Measurements from ENCODE around the gene BMPR1A. TPM values are rescaled to one million over a fixed set of nuclear protein-coding genes. Genes with fewer than 3 reads are reported as not detected.
"Not testable (repeated sequence)": the region's sequence is repeated elsewhere in the genome, so short reads cannot be mapped to it uniquely, and the experiment has no call there.

Gene BMPR1A
- total RNA-seq, 1 donor from 2014 or later, result 0.20 TPM

DNA sequence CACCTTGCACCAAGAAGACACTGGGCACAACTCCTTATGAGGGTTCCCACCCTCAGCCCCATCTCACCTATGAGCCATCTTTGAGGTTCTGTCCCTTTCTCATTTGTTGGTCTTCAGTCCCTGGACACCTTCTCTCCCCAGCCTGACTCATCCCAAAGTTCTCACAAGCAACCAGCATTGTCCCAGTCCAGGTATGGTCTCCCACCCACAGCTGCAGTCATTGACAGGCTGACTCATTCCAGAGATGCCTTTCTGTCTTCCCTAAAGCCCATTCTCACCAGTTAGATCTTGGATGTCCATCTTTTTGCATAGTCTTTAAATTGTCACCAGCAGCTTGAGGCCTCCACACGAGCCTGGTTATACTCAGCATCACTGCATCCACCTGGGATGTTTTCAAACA, 26.7 kb upstream of the BMPR1A start:
- DNase-seq (ENCODE audit: low read depth in 2 of 2), result no peak

DNA sequence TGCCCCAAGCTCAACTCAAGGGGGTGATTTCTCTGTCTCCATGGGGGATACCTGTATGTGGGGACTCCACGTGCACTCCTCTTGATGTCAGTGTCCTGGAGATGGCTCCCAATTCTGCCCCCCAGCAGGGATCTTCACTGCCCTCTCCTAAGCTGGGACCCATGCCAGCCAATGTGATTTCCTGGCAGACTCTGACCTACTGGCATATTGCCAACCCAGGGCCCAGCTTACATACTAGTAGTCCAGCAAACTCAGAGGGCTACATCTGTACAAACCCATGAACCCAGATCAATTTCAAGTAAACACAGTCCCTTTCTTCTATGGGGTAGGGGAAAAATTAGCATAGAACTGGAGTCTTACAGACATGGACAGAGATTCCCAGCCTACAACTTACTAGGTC, 26.2 kb upstream of the BMPR1A start:
- DNase-seq (ENCODE audit: low read depth in 2 of 2), result peak in 1 of 2 donors; percentile 17

DNA sequence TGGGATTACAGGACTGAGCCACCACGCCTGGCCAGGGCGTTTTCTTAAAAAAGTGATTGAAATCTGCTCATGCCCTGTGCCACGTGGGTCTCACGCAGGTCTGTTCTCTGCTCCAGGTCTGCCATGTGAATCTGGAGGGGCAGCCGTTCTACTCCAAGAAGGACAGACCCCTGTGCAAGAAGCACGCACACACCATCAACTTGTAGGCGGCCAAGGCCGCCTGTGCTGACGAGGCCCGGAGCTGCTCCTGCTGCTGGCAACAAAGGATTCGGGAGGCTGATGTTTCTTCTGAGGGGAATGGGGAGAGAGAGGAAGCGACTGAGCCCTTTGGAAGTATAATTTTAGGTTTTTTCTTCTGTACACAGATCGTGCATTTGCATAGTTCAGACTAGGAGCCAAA, 23.6 kb upstream of the BMPR1A start:
- no peak for DNase-seq (ENCODE audit: low read depth in 2 of 2)

DNA sequence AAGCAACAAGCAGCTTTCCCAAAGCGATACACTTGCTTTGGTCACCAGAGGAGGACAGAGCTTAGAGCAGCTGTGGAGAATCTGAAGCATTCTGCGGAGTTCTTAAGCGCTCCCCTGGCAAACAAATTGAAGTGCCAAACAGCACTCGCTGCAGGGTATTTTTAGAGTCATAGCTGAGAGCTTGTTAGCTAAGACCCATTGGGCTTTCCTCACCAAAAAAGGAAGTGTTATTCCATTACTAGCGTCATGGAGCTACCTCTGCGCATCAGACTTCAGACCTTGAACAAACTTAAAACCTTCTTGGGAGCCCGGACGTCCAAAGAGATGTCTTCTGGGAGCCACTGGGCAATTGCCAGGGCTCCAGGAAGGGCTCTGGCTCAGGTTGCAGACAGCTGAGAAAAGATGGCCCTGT, 23.2 kb upstream of the BMPR1A start:
- no peak for DNase-seq (ENCODE audit: low read depth in 2 of 2)

DNA sequence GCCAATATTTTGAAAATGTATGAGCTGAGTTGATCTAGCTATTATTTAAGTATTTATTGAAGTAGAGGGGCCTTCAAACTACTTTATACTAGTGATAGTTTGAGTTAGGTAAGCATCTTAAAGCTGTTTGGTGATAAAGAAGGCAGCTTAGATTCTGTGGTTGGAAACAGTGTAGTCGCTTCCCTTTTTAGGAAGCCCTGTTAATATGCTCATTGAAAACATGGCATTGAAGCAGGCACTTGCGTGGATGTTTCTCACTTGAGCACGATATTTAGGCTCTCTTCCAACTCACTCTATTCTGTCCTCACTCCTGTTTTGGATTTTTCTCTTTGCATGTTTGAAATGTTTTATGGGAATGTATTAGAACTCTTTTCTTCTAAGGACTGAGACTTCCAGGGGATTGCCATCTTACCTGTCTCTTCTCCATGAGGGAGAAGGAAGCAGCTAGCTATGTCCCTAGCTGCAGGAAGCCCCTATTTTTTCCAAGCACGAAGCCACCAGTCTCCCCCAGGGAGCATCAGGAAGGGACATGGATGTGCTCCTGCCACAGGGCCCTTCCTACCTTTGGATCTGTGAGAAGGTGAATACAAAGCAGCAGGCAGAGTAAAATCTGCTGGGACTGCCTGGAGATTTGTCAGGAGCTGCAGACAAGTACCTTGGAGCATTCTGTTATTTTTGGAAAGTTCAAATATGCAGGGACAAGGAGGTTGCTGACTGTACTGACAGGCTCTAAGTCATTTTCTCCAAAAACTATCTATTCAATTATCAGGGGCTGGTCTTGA, 22.0 kb upstream of the BMPR1A start:
- DNase-seq (ENCODE audit: low read depth in 2 of 2), result no peak

DNA sequence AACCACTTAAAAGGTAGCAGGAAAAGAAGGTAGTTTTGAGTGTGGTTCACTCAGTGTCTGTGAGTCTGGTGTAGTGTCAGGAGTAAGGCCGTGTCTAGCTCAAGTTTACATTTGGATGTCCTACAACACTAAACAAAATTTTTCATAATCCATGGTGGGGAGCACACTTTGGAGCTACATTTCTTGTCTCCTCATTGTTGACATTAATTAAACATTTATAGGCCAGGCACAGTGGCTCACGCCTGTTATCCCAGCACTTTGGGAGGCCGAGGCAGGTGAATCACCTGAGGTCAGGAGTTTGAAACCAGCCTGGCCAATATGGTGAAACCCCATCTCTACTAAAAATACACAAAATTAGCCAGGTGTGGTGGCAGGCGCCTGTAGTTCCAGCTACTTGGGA, 21.1 kb upstream of the BMPR1A start:
- not testable (repeated sequence) for DNase-seq (ENCODE audit: low read depth in 2 of 2)

DNA sequence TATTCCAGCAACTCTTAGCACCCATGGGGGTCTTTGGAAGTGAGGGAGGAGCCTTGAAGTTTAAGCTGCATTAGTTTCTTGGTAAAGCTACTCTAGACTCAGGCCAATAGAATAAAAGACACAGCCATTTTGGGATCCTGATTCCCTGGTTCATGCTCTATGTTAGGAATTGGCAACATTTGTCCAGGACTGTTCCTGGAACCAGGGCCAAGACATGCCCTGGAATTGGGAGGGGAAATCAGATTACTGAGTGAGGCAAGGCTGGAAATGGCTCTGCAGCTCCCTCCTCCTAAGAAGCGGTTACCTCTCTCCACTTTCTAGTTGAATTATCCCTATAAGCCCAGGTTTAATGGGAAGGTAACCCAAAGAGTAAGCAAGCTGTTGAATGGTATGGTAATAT, 14.2 kb upstream of the BMPR1A start:
- no peak for DNase-seq (ENCODE audit: low read depth in 2 of 2)

DNA sequence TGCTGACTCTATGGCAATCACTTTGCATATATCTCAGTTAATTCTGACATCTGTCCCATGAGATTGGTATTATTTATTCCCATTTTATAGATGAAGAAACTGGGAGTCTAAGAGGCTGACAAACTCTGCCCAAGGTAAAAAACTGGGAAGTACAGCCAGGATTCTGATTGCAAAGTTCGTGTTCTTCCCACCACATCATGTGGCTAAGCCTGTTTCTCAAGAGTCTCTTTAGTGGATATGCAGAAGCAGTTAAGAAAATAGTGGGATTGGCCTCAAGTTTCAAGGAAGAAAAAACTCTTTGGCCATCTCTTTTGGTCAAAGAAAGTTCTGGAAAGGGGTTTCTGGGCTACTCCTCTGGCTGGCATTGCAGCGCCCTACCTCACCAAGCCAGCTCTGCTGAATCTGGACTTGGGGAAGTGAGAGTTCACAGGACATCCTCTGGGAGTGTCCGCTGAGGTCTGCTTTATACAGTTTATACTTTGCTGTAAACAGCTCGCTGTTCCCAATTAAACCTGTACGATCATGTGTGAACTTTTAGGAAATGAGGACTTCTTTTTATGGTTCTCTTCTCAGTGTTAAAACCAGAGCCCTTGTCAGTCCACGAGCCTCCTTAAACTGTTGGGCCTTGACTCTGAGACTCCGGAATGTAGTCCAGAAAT, 12.2 kb upstream of the BMPR1A start:
- no peak for DNase-seq (ENCODE audit: low read depth in 2 of 2)

DNA sequence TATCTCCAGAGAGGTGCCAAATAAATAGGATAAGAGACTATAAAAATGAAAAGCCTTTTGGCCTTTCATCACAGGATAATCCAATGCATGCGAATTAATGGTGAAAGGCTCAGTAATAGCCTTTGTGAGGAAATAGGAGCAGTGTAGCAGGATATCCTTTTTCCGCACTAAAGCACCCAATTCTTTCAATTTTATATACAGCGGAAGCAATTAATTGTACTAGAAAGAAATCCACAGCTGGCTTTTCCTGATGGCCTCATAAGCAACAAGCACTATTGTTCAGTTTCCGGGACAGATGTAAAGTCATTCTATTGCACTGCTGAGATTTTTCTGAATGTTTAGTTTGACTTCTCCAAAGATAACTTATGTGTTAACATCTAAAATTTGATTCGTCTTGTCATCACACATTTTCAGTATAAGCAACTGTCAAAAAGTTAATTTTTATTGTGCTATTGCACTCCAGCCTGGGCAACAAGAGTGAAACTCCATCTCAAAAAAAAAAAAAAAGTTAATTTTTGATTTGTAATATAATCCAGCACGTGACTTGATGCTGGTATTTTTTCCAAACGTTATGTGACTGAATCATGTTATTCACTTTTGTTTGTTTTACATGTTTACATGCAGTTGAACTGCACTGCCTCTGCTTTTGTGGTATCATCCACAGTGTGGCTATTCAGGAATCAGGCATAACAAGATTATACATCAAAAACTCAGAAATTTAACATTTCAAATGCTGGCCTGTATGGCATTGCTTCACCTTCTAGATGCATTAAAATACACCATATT, 8.4 kb upstream of the BMPR1A start:
- DNase-seq (ENCODE audit: low read depth in 2 of 2), result peak; percentile 90 to 91

DNA sequence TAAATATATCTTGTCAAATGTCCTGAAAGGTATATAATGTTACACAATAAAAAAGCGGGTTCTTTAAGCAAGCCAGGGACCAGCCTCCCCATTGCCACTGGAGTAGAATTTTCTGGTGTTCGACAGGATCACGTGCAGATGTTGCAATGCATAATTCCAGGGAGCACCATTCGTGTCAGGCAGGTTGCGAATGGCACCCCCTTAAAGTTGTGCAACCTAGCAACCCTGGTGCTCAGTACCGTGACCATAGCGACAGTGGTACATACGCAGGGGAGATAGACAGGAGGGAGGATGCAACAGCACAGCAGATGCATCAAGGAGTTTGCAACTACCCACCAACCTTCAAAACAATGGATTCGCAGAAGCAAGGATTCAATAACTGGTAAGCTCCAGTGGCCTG, 6.6 kb upstream of the BMPR1A start:
- no peak for DNase-seq (ENCODE audit: low read depth in 2 of 2)

DNA sequence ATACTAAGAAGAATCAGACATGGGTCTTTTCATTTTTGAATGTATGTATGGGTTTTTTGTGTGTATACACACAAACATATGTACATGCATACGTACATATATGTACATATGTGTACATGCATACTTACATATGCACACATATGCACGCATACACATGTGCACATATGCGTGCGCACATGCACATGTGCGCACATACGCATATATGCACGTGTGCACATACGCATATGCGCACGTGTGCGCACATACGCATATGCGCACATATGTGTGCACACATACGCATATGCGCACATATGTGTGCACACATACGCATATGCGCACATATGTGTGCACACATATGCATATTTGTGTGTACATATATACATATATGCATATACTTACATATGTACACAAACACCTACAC, 4.9 kb upstream of the BMPR1A start:
- DNase-seq (ENCODE audit: low read depth in 2 of 2), result no peak

DNA sequence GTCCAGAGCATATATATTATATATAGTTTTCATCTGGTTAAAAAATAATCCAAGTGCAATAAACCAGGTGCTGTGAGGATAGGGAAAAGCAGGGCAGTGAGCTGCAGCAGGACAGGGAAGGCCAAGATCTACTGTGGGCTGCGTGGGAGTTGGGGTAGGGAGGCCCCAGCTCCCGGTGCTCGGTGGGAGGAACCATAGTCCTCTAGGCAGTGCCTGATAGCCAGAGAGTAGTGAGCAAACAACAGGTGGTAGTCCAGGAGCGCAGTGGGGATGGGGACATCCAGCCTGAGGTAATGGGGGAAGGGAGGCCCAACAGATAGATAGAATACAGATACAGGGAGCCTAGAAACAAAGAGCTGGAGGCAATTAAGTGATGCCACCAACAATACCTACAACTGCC, 4.1 kb upstream of the BMPR1A start:
- no peak for DNase-seq (ENCODE audit: low read depth in 2 of 2)

DNA sequence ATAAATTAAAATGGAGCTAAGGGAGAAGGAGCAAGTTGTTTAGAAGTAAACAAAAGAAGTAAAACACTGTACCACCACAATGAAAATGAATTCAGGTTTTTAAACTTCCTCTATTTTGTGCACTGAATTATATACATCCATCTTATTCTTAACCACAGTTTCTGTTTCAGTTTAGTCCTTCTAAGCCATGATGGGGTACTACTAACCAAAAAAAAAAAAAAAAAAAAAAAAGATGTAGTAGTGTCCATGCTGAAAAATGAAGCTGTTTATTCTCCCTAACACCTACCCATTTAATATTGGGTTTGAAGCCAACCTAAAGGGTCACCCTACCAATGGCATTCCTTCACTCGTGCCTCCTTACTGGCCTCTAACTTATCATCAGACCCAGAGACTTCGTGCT, 3.4 kb upstream of the BMPR1A start:
- no peak for DNase-seq (ENCODE audit: low read depth in 2 of 2)

DNA sequence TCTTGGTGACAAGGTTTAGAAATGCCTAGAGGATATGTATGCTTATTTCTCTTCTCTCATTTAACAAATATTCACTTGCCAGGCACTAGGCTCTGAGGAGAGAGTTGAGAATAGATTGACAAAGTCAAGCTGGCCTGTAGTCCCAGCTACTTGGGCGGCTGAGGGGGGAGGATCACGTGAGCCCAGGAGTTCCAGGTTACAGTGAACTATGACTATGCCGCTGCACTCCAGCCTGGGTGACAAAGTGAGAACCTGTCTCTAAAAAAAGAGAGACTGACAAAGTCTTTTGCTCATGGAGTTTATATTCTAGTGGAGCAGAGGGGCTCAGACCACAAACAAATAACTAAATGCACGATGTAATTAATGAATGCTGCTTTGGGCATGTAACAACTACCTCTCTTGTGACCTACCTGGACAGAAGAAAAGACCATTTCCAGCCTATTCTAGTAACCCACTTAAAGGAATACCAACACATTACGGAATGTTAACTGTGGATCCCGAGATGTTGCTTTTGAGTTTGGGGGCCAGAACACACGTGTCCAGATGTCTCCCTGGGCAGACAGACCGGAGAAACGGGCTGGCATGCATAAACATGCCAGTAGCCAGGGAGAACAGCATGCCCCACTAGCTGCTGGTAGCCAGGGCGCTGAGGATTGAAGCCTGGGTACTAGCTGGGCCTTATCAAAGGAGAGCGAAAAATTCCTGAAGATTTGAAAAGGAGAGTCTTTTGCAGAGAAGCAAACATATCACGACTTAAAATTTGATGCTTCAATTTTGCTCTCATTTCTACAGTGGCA, 2.6 kb upstream of the BMPR1A start:
- no peak for DNase-seq (ENCODE audit: low read depth in 2 of 2)

DNA sequence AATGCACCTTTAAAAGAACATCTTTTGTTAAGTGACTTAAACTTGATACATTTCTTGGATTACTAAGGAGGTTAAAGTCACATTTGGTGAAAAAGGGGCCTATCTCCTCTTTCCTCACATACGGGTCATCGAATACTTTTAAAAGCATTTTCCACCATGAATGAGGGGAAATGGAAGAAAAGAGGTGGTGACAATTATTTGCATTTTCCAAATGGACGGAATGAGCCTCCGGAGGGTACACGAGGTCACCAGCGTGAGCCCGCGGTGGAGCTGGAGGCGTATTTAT, 1.0 kb upstream of the BMPR1A start:
- no peak for DNase-seq (ENCODE audit: low read depth in 2 of 2)

DNA sequence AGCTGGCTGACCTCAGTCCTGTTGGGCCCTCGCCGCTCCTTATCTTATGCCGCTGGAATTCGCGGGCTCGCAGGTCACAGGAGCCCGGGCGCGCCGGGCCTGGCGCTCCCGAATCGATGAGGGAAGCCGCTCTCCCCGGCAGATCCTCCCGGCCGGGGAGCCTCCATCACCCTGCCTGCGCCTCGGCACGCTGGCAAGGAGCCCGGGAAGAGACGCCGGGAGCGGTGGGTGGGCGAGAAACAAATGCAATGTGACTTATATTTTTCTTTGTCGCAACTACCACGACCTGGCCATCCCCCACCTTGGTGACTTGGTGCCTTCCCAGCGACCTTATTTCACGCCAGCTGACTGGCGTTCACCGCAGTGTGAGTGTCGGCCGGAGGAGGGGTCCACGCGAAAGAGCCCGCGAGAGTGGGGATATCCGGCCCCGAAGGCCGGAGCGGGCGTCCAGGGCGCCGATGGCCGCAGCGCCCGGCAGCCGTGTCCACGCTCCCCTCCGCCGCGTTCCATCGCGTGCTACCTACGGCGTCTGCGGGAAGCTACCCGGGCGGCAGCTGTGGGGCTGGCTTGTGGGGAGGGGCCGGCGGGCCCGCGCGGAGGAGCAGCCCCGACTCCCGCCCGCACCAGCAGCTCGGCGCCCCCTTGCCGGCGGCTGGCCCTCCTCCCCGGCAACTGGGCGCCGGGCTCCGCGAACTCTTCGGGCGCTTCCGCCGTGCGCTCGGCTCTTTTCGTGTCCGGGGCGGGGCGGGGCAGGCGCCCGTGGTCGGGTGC, 494 bp upstream of the BMPR1A start:
- peak; percentile 46 to 65 for DNase-seq (ENCODE audit: low read depth in 2 of 2)

DNA sequence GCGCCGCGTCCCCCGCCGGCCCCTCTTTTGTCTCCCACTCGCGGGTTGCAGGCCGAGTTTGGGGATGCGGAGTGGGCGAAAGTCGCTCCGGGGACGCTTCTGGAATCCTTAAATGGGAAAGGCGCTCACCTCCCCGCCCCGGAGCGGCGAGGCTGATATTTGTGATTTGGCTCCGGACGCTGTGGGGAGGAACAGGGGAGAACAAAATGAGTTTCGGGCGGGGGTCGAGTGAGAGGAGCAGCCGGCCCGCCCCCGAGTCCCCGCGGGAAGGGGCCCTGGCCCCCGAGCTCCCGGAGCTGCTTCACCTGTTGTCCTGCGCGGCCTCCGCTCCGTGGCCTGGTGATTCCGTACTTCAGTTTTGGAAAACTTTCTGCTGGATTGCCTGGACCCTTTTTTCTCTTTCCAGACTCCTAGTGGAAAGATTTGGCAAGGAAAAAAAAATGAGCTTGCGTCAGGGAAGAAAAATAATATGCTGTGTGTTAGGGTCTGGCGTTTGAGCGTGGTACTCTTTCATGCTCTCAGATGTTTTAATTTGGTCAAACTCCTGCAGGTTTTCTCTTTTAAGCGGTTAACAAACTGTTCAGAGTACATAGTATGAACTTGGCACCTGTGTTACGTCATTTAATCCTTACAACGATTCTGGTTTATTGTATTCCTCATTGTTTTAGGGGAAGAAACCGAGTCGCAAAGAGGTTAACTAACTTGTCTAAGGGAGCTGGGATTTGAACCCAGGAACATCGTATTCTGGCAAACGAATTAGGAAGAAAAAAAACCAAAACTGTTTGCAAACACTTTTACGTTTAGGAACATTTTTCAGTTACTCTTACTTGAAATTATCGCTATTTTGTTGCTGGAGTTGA, 924 bp downstream of the BMPR1A start:
- peak in 1 of 2 donors; percentile 14 for DNase-seq (ENCODE audit: low read depth in 2 of 2)

DNA sequence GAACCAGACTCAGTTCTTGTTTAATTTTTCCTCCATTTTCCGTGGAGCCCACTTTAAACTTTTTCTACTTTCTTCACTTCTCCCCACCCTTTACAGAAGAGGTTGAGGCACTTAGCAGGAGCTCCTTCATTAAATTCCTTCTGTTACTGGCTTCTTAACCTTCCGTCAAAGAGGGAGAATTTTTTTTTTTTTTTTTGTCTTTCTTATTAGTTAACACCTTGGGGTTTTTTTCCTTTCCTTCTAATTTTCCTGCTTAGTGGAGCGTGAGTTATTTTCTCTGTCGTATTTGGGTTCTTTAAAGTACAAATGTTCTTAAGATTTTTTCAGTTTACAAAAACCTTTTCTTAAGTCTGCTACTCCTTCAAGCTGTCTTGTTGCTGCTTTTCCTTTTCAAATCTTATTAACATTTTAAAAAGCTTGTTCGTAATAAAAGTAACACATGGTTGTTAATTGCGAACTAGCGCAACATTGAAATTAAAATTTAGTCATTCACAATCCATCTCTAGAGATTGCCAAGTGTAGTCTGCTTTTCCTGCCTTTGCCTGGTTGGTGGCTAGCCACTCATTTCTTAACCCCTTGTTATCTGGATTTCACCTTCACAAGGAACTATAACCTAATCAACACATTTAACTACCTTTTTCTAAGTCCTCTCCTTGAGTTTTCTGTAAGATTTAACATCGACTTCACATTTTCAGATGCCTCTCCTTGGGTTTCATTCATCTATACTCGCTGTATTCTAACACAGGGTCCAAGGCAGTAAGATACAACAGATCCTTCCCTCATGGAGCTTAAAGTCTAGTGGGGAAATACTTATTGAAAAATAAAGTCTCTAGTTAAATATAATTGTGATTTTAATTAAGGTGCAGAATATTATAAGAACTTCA, 2.0 kb downstream of the BMPR1A start:
- no peak for DNase-seq (ENCODE audit: low read depth in 2 of 2)

DNA sequence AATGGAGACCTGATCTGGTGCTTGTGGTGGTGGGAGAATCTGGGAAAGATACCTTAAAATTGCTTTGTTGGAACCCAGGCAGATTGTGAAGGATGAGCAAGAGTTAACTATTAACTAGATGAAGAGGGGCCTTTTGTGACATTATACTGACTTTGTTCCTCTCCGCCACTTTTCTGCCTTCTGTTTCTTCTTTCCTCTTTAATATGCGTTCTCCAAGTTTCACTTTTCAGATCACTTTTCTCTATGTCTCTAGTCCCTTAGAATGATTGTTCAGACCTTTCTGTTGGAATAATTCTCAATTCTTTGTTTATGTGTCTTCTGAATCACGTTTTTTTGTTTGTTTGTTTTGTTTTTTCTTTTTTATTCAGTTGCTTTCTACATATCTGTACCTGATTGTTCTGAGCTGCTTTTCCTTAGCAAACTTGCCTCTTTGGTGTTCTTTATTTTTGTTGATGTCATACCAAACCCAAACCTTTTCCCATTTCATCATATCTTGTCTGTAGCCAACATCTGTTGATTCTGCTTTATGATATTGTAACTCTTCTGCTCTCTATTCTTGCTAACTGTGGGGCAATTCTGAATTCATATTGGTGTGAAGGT, 2.8 kb downstream of the BMPR1A start:
- DNase-seq (ENCODE audit: low read depth in 2 of 2), result no peak
